HepG2 (cell line): ENCODE results near the gene TXLNA. TPM values are rescaled to one million over a fixed set of nuclear protein-coding genes. Genes with fewer than 3 reads are reported as not detected.

Experiments
- AGO2 ChIP-seq: fragments of 200-400 bp; formaldehyde crosslinking; optimal IDR thresholded peaks from 2 replicates; pipeline ENCODE3; 2017; ENCODE audit warnings: mild to moderate bottlenecking, low read depth, low read length, moderate library complexity
- CHD2 ChIP-seq: IDR thresholded peaks from 2 replicates; pipeline ENCODE4 v1.6.1; 2011; ENCODE audit warnings: low read depth, low read length, improper control_type of control experiment
- DDIT3 ChIP-seq: sonication (generic); formaldehyde crosslinking; IDR thresholded peaks from 2 replicates; pipeline ENCODE4 v1.4.0; 2020; ENCODE audit warnings: mild to moderate bottlenecking, missing genetic modification reagents
- DNMT3B ChIP-seq: conservative IDR thresholded peaks from 2 replicates; pipeline ENCODE4 v1.6.1; 2016; ENCODE audit warnings: missing biosample characterization, control low read depth
- GATAD1 ChIP-seq: IDR thresholded peaks from 2 replicates; pipeline ENCODE4 v1.6.1; 2016; ENCODE audit warnings: missing genetic modification reagents, missing compliant biosample characterization
- HNRNPK ChIP-seq: fragments of 200-400 bp; formaldehyde crosslinking; IDR thresholded peaks from 2 replicates; pipeline ENCODE4 v1.6.1; 2018; ENCODE audit warnings: low read length, low read depth, moderate library complexity, mild to moderate bottlenecking; ENCODE audit not compliant: poor library complexity, severe bottlenecking
- KMT2A ChIP-seq: sonication (generic); formaldehyde crosslinking; IDR thresholded peaks from 2 replicates; pipeline ENCODE4 v1.4.0; 2020; ENCODE audit warnings: missing genetic modification reagents
- PAF1 ChIP-seq: IDR thresholded peaks from 2 replicates; pipeline ENCODE4 v1.6.1; 2016; ENCODE audit warnings: missing genetic modification reagents, missing compliant biosample characterization
- RORA ChIP-seq: sonication (generic); formaldehyde crosslinking; IDR thresholded peaks from 2 replicates; pipeline ENCODE4 v1.5.0; 2020; ENCODE audit warnings: mild to moderate bottlenecking, missing genetic modification reagents, moderate library complexity
- TAF1 ChIP-seq: sonication (generic); formaldehyde crosslinking; IDR thresholded peaks from 2 replicates; pipeline ENCODE4 v1.4.0; 2020; ENCODE audit warnings: missing genetic modification reagents
- ZEB1 ChIP-seq: IDR thresholded peaks from 2 replicates; pipeline ENCODE4 v1.6.1; 2012; ENCODE audit warnings: mild to moderate bottlenecking, low read depth, inconsistent platforms; ENCODE audit not compliant: insufficient replicate concordance
- ZNF143 ChIP-seq: sonication (generic); formaldehyde crosslinking; IDR thresholded peaks from 2 replicates; pipeline ENCODE4 v1.4.0; 2020; ENCODE audit warnings: missing genetic modification reagents
- ZNF264 ChIP-seq: sonication (generic); formaldehyde crosslinking; IDR thresholded peaks from 2 replicates; pipeline ENCODE4 v1.4.0; 2020; ENCODE audit warnings: missing genetic modification reagents
- ZNF335 ChIP-seq: sonication (generic); formaldehyde crosslinking; IDR thresholded peaks from 2 replicates; pipeline ENCODE4 v1.4.0; 2020; ENCODE audit warnings: missing genetic modification reagents
- ZNF484 ChIP-seq: sonication (generic); formaldehyde crosslinking; IDR thresholded peaks from 2 replicates; pipeline ENCODE4 v1.5.1; 2020; ENCODE audit warnings: mild to moderate bottlenecking, low read depth, missing genetic modification reagents, borderline replicate concordance
- ZNF501 ChIP-seq: sonication (generic); formaldehyde crosslinking; IDR thresholded peaks from 2 replicates; pipeline ENCODE4 v1.5.1; 2020; ENCODE audit warnings: mild to moderate bottlenecking, moderate library complexity, missing genetic modification reagents
- ZNF556 ChIP-seq: sonication (generic); formaldehyde crosslinking; IDR thresholded peaks from 2 replicates; pipeline ENCODE4 v1.4.0; 2020; ENCODE audit warnings: mild to moderate bottlenecking, missing genetic modification reagents, borderline replicate concordance
- ZNF562 ChIP-seq: sonication (generic); formaldehyde crosslinking; IDR thresholded peaks from 2 replicates; pipeline ENCODE4 v1.8.0; 2022; ENCODE audit warnings: missing genetic modification reagents, borderline replicate concordance
- ZNF670 ChIP-seq: sonication (generic); formaldehyde crosslinking; IDR thresholded peaks from 2 replicates; pipeline ENCODE4 v1.8.0; 2022; ENCODE audit warnings: mild to moderate bottlenecking, missing genetic modification reagents, borderline replicate concordance
- ZNF687 ChIP-seq: sonication (generic); formaldehyde crosslinking; IDR thresholded peaks from 2 replicates; pipeline ENCODE4 v1.5.1; 2020; ENCODE audit warnings: mild to moderate bottlenecking, missing genetic modification reagents, moderate library complexity
- ZNF703 ChIP-seq: sonication (generic); formaldehyde crosslinking; IDR thresholded peaks from 2 replicates; pipeline ENCODE4 v1.5.1; 2020; ENCODE audit warnings: missing genetic modification reagents, mild to moderate bottlenecking, moderate library complexity, borderline replicate concordance
- ZNF709 ChIP-seq: sonication (generic); formaldehyde crosslinking; IDR thresholded peaks from 2 replicates; pipeline ENCODE4 v1.5.0; 2020; ENCODE audit warnings: mild to moderate bottlenecking, missing genetic modification reagents
- polyA plus RNA-seq, 8 experiments: library from polyadenylated mRNA; depleted of rRNA in 3 of 8; stranded (reverse) in 7 of 8; unstranded in 1 of 8; fragments of >200 nt; fragmentation: Illumina TruSeq in 4 of 8; extraction: Trizol in 4 of 8; gene quantifications; 2 replicates each; pipeline versions ENCODE4 v1.2.1 to v1.2.3, GENCODE V29; 2011 to 2016; ENCODE audit warnings: low read depth in 4 of 8, missing spikeins in 1 of 8, mixed read lengths in 1 of 8; ENCODE audit not compliant: insufficient read depth in 1 of 8
- total RNA-seq, 5 experiments: library from RNA; depleted of rRNA; stranded (reverse); fragments of >200 nt; fragmentation: Illumina TruSeq; extraction: Trizol; gene quantifications; 2 replicates each; pipeline ENCODE4 v1.2.3, GENCODE V29; 2016; ENCODE audit warnings: low read depth in 1 of 5
- TF ChIP-seq, protein P1 (sequence below): sonication (generic); formaldehyde crosslinking; IDR thresholded peaks from 2 replicates; pipeline ENCODE4 v1.5.0; 2020; ENCODE audit warnings: missing genetic modification reagents, mild to moderate bottlenecking, borderline replicate concordance
- TF ChIP-seq, protein P2 (sequence below): sonication (generic); formaldehyde crosslinking; IDR thresholded peaks from 2 replicates; pipeline ENCODE4 v1.5.0; 2020; ENCODE audit warnings: mild to moderate bottlenecking, missing genetic modification reagents, moderate library complexity

TXLNA gene
- total and polyA plus RNA-seq, 2 of the 13 experiments (the other 11 are each of a cell fraction or from before 2014, with no cell fraction given): 29.6 to 67.8 TPM

DNA sequence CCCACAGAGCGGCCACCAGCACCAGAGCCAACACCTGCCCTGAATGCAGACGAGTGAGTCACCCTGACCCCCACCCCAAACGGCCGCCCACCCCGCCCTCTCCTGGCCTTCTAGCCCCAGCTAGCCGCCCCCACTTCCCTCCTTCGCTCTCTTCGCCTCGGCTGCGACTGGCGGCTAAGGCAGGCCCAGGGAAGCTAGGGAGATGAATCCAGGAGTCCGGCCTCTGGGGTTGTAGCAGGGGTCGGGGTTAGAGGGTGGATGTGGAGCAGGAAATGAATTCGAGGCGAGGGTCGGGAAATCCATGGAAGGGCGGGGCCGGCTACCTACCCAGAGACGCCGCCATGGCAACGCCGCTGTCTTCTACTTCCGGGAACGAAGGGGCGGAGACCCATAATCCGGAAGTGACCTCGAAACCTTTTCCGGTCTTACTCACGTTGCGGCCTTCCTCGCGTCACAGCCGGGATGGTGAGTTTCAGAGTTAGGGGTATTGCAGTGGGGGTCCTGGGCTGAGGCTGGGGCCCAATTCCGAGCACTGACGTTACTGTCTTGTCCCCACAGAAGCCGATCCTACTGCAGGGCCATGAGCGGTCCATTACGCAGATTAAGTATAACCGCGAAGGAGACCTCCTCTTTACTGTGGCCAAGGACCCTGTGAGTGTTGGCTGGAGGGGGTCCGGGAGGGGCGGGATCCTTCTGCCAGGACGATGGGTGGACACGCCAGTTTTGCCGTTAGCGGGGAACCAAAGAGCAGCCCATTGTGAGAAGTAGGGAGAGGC, 42.7 kb downstream of the TXLNA start, which contains the start of the genes EIF3I and TMEM234 (continued):
- TF ChIP-seq ZEB1 (no peak), DDIT3 (CRISPR knock-in tag) (no peak), RORA (CRISPR knock-in tag) (no peak), AGO2 (no peak), HNRNPK (no peak), GATAD1 (CRISPR knock-in tag) (peak; percentile 93), DNMT3B (CRISPR knock-in tag) (no peak), ZNF335 (CRISPR knock-in tag) (no peak), ZNF264 (CRISPR knock-in tag) (no peak), TAF1 (CRISPR knock-in tag) (peak; percentile 55; the same call in 1 of the 2 replicates), ZNF556 (CRISPR knock-in tag) (peak; percentile 66; the same call in 1 of the 2 replicates), KMT2A (CRISPR knock-in tag) (peak; percentile 66), ZNF562 (CRISPR knock-in tag) (no peak), ZNF484 (CRISPR knock-in tag) (no peak), ZNF687 (peak; percentile 82), ZNF501 (CRISPR knock-in tag) (peak; percentile 82), ZNF703 (CRISPR knock-in tag) (no peak), ZNF709 (0 out of 2 replicates have a peak, but pooled peaks have one; percentile 5), CHD2 (no peak), ZNF670 (0 out of 2 replicates have a peak, but pooled peaks have one; percentile 42), PAF1 (CRISPR knock-in tag) (no peak), ZNF143 (CRISPR knock-in tag) (peak; percentile 47; the same call in 1 of the 2 replicates)
- TF ChIP-seq, protein P1, sequence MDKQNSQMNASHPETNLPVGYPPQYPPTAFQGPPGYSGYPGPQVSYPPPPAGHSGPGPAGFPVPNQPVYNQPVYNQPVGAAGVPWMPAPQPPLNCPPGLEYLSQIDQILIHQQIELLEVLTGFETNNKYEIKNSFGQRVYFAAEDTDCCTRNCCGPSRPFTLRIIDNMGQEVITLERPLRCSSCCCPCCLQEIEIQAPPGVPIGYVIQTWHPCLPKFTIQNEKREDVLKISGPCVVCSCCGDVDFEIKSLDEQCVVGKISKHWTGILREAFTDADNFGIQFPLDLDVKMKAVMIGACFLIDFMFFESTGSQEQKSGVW (CRISPR knock-in tag): no peak
- TF ChIP-seq, protein P2, sequence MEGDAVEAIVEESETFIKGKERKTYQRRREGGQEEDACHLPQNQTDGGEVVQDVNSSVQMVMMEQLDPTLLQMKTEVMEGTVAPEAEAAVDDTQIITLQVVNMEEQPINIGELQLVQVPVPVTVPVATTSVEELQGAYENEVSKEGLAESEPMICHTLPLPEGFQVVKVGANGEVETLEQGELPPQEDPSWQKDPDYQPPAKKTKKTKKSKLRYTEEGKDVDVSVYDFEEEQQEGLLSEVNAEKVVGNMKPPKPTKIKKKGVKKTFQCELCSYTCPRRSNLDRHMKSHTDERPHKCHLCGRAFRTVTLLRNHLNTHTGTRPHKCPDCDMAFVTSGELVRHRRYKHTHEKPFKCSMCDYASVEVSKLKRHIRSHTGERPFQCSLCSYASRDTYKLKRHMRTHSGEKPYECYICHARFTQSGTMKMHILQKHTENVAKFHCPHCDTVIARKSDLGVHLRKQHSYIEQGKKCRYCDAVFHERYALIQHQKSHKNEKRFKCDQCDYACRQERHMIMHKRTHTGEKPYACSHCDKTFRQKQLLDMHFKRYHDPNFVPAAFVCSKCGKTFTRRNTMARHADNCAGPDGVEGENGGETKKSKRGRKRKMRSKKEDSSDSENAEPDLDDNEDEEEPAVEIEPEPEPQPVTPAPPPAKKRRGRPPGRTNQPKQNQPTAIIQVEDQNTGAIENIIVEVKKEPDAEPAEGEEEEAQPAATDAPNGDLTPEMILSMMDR (CRISPR knock-in tag): no peak
